ENCODE data around the gene PCDH9. TPM values are rescaled to one million over a fixed set of nuclear protein-coding genes. Genes with fewer than 3 reads are reported as not detected.

Gene PCDH9
- total and polyA plus RNA-seq, 2 of the 13 experiments (the other 11 are each of a cell fraction or from before 2014, with no cell fraction given), result 0.09 TPM; not detected in 1

GRCh38 chr13:67230404-67231288 lies 510 bp upstream of the PCDH9 start (continued):
- no peak for TF ChIP-seq ZFP36L2 (CRISPR knock-in tag; IDR thresholded peaks at IDR 0.05)
- peak; percentile 85 for TF ChIP-seq E2F1 (CRISPR knock-in tag; IDR thresholded peaks at IDR 0.05)
- peak; percentile 53 for TF ChIP-seq SIX4 (CRISPR knock-in tag; IDR thresholded peaks at IDR 0.05)
- peak; percentile 60 for TF ChIP-seq HDAC1 (CRISPR knock-in tag; IDR thresholded peaks at IDR 0.05)
- peak; percentile 59; the same call in 1 of the 2 replicates for TF ChIP-seq ZNF670 (CRISPR knock-in tag; IDR thresholded peaks at IDR 0.05; ENCODE audit: borderline replicate concordance)
- TF ChIP-seq YEATS2 (CRISPR knock-in tag; IDR thresholded peaks at IDR 0.05; ENCODE audit: borderline replicate concordance), result peak; percentile 78; the same call in 1 of the 2 replicates
- TF ChIP-seq CCDC6 (CRISPR knock-in tag; IDR thresholded peaks at IDR 0.05), result peak; percentile 42; the same call in 1 of the 2 replicates
- TF ChIP-seq TCF7 (IDR thresholded peaks at IDR 0.05; ENCODE audit: low read depth), result no peak
- TF ChIP-seq NR3C1 (CRISPR knock-in tag; IDR thresholded peaks at IDR 0.05), result no peak
- TF ChIP-seq IRF2 (CRISPR knock-in tag; IDR thresholded peaks at IDR 0.05), result peak; percentile 64
- no peak for TF ChIP-seq STAT6 (CRISPR knock-in tag; IDR thresholded peaks at IDR 0.05; ENCODE audit: borderline replicate concordance)
- TF ChIP-seq ZNF30 (CRISPR knock-in tag; IDR thresholded peaks at IDR 0.05), result no peak
- peak; percentile 78 for TF ChIP-seq HOXA5 (CRISPR knock-in tag; IDR thresholded peaks at IDR 0.05)
- no peak for TF ChIP-seq ZNF276 (CRISPR knock-in tag; IDR thresholded peaks at IDR 0.05; ENCODE audit: low read depth)
- TF ChIP-seq ZNF143 (CRISPR knock-in tag; IDR thresholded peaks at IDR 0.05), result 0 out of 2 replicates have a peak, but pooled peaks have one; percentile 6
- TF ChIP-seq POGK (CRISPR knock-in tag; conservative IDR thresholded peaks at IDR 0.05), result peak; percentile 71; the same call in 1 of the 2 replicates
- TF ChIP-seq ZNF292 (CRISPR knock-in tag; IDR thresholded peaks at IDR 0.05; ENCODE audit: borderline replicate concordance, low read depth), result peak; percentile 43; the same call in 1 of the 2 replicates
- TF ChIP-seq TBL1XR1 (IDR thresholded peaks at IDR 0.05; ENCODE audit: borderline replicate concordance, low read length, partially characterized antibody), result no peak
- peak; percentile 73 for TF ChIP-seq ELF1 (CRISPR knock-in tag; IDR thresholded peaks at IDR 0.05)
- TF ChIP-seq CERS6 (CRISPR knock-in tag; IDR thresholded peaks at IDR 0.05), result no peak
- TF ChIP-seq ZNF563 (CRISPR knock-in tag; IDR thresholded peaks at IDR 0.05), result peak; percentile 56; the same call in 1 of the 2 replicates
